GM18858 (cell line): Measurements from ENCODE around the gene ERC2.

ENCODE experiments used
- ATAC-seq: cut with Tn5 transposase; IDR thresholded peaks from one replicate; pipeline ENCODE4 v1.9.1; 2021; ENCODE audit not compliant: unreplicated experiment

ERC2 gene

GRCh38 chr3:55469957-55470526 lies 998.2 kb downstream of the ERC2 start:
- no peak for ATAC-seq

- ATAC-seq = no peak
Observed at GRCh38 chr3:55468251-55468650, 1000.0 kb downstream of the ERC2 start.

GRCh38 chr3:55467099-55467498 lies 1001.2 kb downstream of the ERC2 start:
- no peak for ATAC-seq

DNA sequence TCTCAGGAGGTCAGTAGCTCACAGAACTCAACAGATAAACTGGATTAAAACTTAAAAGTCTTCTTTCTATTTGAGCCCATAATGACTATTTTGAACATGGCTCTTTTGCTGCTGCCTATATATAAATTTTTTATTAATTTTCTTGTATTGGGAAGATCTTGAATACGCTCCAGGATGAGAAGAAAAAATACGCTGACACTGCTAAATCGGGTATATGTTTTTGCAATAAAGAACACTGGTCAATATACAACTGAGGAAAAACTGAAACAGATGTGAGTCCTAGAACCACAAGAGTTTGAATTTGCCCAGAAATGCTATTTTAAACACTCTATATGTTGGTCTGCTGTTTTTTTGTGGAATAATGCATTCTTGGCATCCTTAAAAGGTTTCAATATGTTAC lies 1001.7 kb downstream of the ERC2 start:
- no peak for ATAC-seq

DNA sequence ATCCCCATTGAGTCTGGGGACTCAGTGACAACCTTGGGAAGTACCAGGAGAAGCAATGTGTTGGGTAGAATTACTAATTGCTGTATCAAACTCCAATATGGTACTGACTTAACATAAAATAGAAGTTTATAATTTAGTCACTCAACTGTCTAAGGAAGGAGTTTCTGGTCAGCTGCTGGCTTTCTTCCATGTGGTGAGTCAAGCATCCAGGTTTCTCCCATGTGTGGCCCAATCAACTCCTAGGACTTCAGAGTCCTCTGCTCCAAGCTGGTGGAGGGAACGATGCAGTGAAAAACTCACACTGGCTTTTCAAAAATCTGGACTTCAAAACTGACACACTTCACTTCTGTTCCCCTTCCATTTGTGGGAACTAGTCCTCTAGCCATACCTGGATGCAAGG lies 1006.4 kb downstream of the ERC2 start:
- ATAC-seq = no peak

DNA sequence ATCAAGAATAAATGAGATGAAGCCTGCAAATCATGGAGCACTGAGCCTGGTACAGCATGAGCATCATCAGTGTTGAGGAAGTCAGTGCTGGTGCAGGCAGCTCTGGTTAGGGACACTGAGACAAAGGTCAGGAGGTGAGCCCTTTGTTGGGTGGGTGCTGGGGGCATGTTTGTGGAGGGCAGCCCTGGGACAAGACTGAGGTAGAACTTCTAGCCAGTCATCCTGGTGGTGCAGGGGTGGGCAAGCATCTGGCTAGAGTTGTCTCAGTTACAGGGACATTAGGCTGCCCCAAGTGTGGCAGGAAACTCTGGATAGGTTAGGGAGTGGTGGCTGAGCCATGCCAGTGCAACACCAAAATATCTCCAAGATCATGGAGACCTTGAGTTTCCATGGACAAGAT lies 1008.4 kb downstream of the ERC2 start:
- no peak for ATAC-seq
